ENCODE results near the gene TOMM5. TPM values are rescaled to one million over a fixed set of nuclear protein-coding genes. Genes with fewer than 3 reads are reported as not detected.
A peak's percentile ranks its signal among the peaks of the same experiment; 100 is the strongest.

The TOMM5 gene
- polyA plus RNA-seq, 1 of the 3 experiments (the other 2 are of a cell fraction) = 255 TPM

- TF ChIP-seq TEAD4 (IDR thresholded peaks at IDR 0.05; ENCODE audit: borderline replicate concordance, insufficient read depth) = no peak
- TF ChIP-seq GATA2 (CRISPR knock-in tag; IDR thresholded peaks at IDR 0.05) = peak; percentile 68
- no peak for TF ChIP-seq EZH2phosphoT487 (IDR thresholded peaks at IDR 0.05; ENCODE audit: borderline replicate concordance, low read depth)
- TF ChIP-seq YY1 (IDR thresholded peaks at IDR 0.05; ENCODE audit: low read depth) = no peak
- TF ChIP-seq FOXJ3 (CRISPR knock-in tag; IDR thresholded peaks at IDR 0.05) = no peak
- peak; percentile 78 for TF ChIP-seq PBX3 (IDR thresholded peaks at IDR 0.05)
- TF ChIP-seq JUND (IDR thresholded peaks at IDR 0.05) = 0 out of 2 replicates have a peak, but pooled peaks have one; percentile 8
- peak; percentile 43; the same call in 1 of the 2 replicates for TF ChIP-seq FOSL2 (IDR thresholded peaks at IDR 0.05; ENCODE audit: borderline replicate concordance, low read depth)
- TF ChIP-seq SMC3 (IDR thresholded peaks at IDR 0.05; ENCODE audit: low read depth, low read length) = no peak
- TF ChIP-seq RAD21 (IDR thresholded peaks at IDR 0.05; ENCODE audit: low read length) = no peak
- no peak for TF ChIP-seq SIN3A (IDR thresholded peaks at IDR 0.05; ENCODE audit: borderline replicate concordance, low read depth, low read length)
- peak; percentile 69; the same call in 1 of the 2 replicates for TF ChIP-seq MXI1 (IDR thresholded peaks at IDR 0.05; ENCODE audit: low read depth, low read length)
- TF ChIP-seq TAF1 (IDR thresholded peaks at IDR 0.05; ENCODE audit: borderline replicate concordance, low read depth, low read length) = no peak
- no peak for TF ChIP-seq USF1 (IDR thresholded peaks at IDR 0.05; ENCODE audit: borderline replicate concordance, low read depth)
- no peak for TF ChIP-seq CHD2 (IDR thresholded peaks at IDR 0.05; ENCODE audit: low read length, partially characterized antibody)
- no peak for TF ChIP-seq CTCF (IDR thresholded peaks at IDR 0.05)
- no peak; the same call in 1 of the 2 replicates for TF ChIP-seq POLR2AphosphoS5 (IDR thresholded peaks at IDR 0.05; ENCODE audit: low read depth, low read length)
- no peak for TF ChIP-seq MEF2A (IDR thresholded peaks at IDR 0.05; ENCODE audit: borderline replicate concordance, low read depth)
- TF ChIP-seq RFX5 (IDR thresholded peaks at IDR 0.05; ENCODE audit: low read length) = no peak
- TF ChIP-seq EP300 (IDR thresholded peaks at IDR 0.05; ENCODE audit: borderline replicate concordance in 1 of 2, low read depth in 1 of 2, low read length in 1 of 2) = no peak
Measured at GRCh38 chr9:37575001-37575400, 17.4 kb downstream of the TOMM5 start (continued).
